IMR-90 (cell line): ENCODE measurements around the gene TMEM161A.

ENCODE experiments used
- BHLHE40 ChIP-seq: fragments of 150-350 bp; IDR thresholded peaks from 2 replicates; pipeline ENCODE4 v1.6.1; 2016; ENCODE audit warnings: mild to moderate bottlenecking, low read depth, low read length
- CEBPB ChIP-seq: IDR thresholded peaks from 2 replicates; pipeline ENCODE4 v1.6.1; 2012; ENCODE audit warnings: low read depth, low read length, improper control_type of control experiment
- MAZ ChIP-seq: IDR thresholded peaks from 2 replicates; pipeline ENCODE4 v1.6.1; 2012; ENCODE audit warnings: low read depth, mild to moderate bottlenecking, low read length, improper control_type of control experiment, moderate library complexity, borderline replicate concordance
- POLR2A ChIP-seq: IDR thresholded peaks from 2 replicates; pipeline ENCODE4 v1.6.1; 2012; ENCODE audit warnings: mild to moderate bottlenecking, low read depth, low read length
- RCOR1 ChIP-seq: IDR thresholded peaks from 2 replicates; pipeline ENCODE4 v1.6.1; 2012; ENCODE audit warnings: mild to moderate bottlenecking, low read length, improper control_type of control experiment; ENCODE audit not compliant: insufficient replicate concordance
- TF ChIP-seq, protein P1 (sequence below): conservative IDR thresholded peaks from 2 replicates; pipeline ENCODE4 v1.5.1; 2012; ENCODE audit warnings: mild to moderate bottlenecking, low read depth, low read length, improper control_type of control experiment

DNA sequence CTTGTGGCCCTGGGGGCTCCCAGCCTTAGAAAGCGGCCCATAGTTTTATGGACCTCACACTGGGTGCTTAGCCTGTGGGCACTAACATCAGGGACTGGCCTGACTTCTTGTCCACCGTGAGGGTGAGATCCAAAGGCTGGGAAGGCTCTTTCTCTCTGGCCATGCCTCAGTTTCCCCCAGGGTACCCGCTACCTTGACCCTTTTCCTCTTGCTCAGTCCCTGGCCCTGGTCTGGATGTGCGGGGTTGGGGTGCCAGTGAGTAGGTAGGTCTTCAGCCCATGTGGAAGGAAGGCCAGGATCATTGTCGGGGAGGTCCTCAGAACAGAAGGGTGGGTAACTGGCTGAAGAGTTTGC lies 1.6 kb upstream of the TMEM161A start:
- TF ChIP-seq CEBPB (no peak), MAZ (no peak), BHLHE40 (no peak), POLR2A (no peak), RCOR1 (no peak)
- TF ChIP-seq, protein P1, sequence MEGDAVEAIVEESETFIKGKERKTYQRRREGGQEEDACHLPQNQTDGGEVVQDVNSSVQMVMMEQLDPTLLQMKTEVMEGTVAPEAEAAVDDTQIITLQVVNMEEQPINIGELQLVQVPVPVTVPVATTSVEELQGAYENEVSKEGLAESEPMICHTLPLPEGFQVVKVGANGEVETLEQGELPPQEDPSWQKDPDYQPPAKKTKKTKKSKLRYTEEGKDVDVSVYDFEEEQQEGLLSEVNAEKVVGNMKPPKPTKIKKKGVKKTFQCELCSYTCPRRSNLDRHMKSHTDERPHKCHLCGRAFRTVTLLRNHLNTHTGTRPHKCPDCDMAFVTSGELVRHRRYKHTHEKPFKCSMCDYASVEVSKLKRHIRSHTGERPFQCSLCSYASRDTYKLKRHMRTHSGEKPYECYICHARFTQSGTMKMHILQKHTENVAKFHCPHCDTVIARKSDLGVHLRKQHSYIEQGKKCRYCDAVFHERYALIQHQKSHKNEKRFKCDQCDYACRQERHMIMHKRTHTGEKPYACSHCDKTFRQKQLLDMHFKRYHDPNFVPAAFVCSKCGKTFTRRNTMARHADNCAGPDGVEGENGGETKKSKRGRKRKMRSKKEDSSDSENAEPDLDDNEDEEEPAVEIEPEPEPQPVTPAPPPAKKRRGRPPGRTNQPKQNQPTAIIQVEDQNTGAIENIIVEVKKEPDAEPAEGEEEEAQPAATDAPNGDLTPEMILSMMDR, result no peak
